Keratinocyte (primary cell): ENCODE data around the gene KRT79.

Experiments
- CTCF ChIP-seq, 3 experiments: IDR thresholded peaks in 1 of 3; conservative IDR thresholded peaks in 1 of 3; optimal IDR thresholded peaks in 1 of 3; 2 replicates in 2 of 3; 3 replicates in 1 of 3; pipeline versions ENCODE3 to v1.5.1; 2011; ENCODE audit warnings: low read length in 3 of 3, mild to moderate bottlenecking in 3 of 3, moderate library complexity in 2 of 3, control low read depth in 1 of 3, inconsistent platforms in 1 of 3; ENCODE audit not compliant: insufficient read depth in 2 of 3; ENCODE audit errors: extremely low read depth in 1 of 3
- EZH2 ChIP-seq: IDR thresholded peaks from one replicate; pipeline ENCODE4 v1.6.1; 2012; ENCODE audit warnings: inconsistent platforms, mild to moderate bottlenecking, low read length, moderate library complexity

- TF ChIP-seq CTCF (optimal IDR thresholded peaks at IDR 0.05 in 1 of 3, IDR thresholded peaks at IDR 0.05 in 1 of 3, conservative IDR thresholded peaks at IDR 0.05 in 1 of 3; ENCODE audit: extremely low read depth in 1 of 3, insufficient read depth in 2 of 3, low read length in 3 of 3): no peak
- no peak for TF ChIP-seq EZH2
These were observed 16.6 kb upstream of the KRT79 start for GRCh38 chr12:52850681-52851080.
